ENCODE data around the gene SLC39A11. TPM values are rescaled to one million over a fixed set of nuclear protein-coding genes. Genes with fewer than 3 reads are reported as not detected.
A peak's percentile ranks its signal among the peaks of the same experiment; 100 is the strongest.

Gene SLC39A11
- total RNA-seq, 1 experiment from 2014 or later: 15.8 TPM

DNA sequence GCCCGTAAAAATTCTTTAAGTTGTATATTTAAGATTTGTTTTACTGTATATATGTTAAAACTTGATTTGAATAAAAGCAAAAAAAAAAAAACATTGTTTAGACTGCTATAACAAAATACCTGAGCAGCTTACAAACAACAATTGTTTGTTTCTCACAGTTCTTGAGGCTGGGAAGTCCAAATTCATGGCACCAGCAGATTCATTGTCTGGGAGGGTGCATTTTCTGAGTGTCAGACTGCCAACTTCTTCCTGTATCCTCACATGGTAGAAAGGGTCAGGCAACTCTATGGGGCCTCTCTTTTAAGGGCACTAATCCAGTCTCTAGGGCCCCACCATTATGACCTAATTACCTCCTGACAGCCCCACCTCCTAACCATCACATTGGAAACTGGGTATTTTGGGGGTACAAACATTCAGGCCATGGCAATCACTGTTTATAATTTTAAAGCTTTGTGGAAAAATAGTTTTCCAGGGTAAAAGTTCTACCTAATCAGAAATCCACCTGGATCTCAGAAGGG, 281.4 kb downstream of the SLC39A11 start:
- Histone ChIP-seq H3K4me3 (no peak overlapping the region), H3K27me3 (replicated peaks) (no peaks in the 10 kb centered on the region), H3K27ac (no peak overlapping the region), H3K4me1 (replicated peaks) (peaks cover 4% of the 10 kb centered on the region; the same call in 1 of the 2 replicates), H3K36me3 (no peaks in the 10 kb centered on the region), H3K9me3 (replicated peaks) (peaks cover 10% of the 10 kb centered on the region)
- DNase-seq (ENCODE audit: low read depth in 1 of 2, low spot score in 2 of 2): no peak

DNA sequence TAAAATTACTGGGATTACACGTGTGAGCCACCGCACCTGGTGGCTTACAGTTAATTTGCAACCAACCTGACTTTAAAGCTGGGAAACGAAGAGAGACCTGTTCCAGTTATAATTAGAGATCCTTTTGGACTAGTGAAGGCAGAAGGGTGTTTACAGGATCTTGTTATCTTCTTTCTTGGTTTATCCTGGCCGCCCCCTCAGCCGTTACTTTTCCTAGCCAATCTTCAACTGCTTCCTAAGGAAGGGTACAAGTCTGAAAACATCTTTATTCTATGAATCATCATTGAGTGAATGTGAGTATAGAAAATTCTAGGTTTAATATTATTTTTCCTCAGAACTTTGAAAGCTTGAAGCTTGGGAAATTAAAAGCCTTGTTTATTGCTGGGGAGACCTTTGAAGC, 286.5 kb downstream of the SLC39A11 start:
- no peaks in the 10 kb centered on the region for H3K36me3 ChIP-seq
- no peak overlapping the region for H3K27ac ChIP-seq
- 0 out of 2 replicates have a peak, but pooled peaks cover 4% of the 10 kb centered on the region for H3K4me1 ChIP-seq (replicated peaks)
- DNase-seq (ENCODE audit: low read depth in 1 of 2, low spot score in 2 of 2): no peak
- peaks cover 8% of the 10 kb centered on the region; the same call in 1 of the 2 replicates for H3K9me3 ChIP-seq (replicated peaks)
- H3K27me3 ChIP-seq (replicated peaks): no peaks in the 10 kb centered on the region
- no peak overlapping the region for H3K4me3 ChIP-seq

- H3K27me3 ChIP-seq (replicated peaks): no peaks in the 10 kb centered on the region
- H3K4me1 ChIP-seq (replicated peaks): 0 out of 2 replicates have a peak, but pooled peaks cover 4% of the 10 kb centered on the region
- peak in 1 of 2 experiments; percentile 20 for DNase-seq (ENCODE audit: low read depth in 1 of 2, low spot score in 2 of 2)
- H3K36me3 ChIP-seq: no peaks in the 10 kb centered on the region
- H3K27ac ChIP-seq: no peak overlapping the region
- H3K9me3 ChIP-seq (replicated peaks): peaks cover 15% of the 10 kb centered on the region; the same call in 1 of the 2 replicates
- no peak overlapping the region for H3K4me3 ChIP-seq
These were observed 287.4 kb downstream of the SLC39A11 start for GRCh38 chr17:72804949-72805707.

DNA sequence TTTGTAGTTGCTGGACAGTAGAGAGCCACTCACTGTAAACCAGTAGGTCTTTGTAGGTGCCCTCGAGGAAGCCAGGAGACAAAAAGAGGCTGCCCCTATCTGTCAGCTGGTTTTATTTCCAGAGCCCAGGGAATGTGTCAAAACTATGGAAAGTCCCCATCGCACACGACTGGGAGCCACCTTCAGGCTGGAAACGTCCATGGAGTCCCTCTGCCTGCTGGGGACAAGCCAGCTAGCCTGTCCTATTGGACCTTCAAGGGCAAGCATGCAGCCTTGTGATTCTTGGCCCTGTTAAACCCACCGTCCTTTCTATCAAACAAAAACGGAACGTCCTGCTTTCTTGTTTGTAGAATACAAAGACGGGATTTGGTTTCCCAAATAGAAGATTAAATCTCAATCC, 289.8 kb downstream of the SLC39A11 start:
- Histone ChIP-seq H3K36me3 (no peaks in the 10 kb centered on the region), H3K4me3 (no peak overlapping the region), H3K9me3 (replicated peaks) (peaks cover 21% of the 10 kb centered on the region), H3K27me3 (replicated peaks) (no peaks in the 10 kb centered on the region), H3K27ac (no peak overlapping the region), H3K4me1 (replicated peaks) (0 out of 2 replicates have a peak, but pooled peaks cover 4% of the 10 kb centered on the region)
- no peak for DNase-seq (ENCODE audit: low read depth in 1 of 2, low spot score in 2 of 2)

DNA sequence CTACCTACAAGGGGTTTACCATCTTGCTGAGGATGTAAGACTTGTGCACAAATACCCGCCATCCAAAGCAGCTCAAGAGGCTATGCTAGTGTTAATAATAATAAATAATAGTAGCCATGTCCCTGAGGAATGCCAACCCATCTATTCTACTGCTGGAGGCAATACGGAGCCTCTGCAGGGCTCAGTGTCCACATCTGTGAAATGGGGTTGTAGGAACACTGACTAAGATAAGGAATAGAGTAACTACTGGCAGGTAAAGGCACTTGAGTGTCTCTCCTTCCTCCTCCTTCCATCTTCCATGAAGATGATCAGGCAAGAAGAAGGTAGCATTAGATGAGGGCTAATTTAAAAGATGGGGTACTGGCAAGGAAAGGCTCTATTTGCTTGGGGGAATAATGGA, 295.3 kb downstream of the SLC39A11 start:
- no peaks in the 10 kb centered on the region for H3K4me1 ChIP-seq (replicated peaks)
- no peak overlapping the region for H3K4me3 ChIP-seq
- peaks cover 48% of the 10 kb centered on the region for H3K9me3 ChIP-seq (replicated peaks)
- no peaks in the 10 kb centered on the region for H3K36me3 ChIP-seq
- no peaks in the 10 kb centered on the region for H3K27me3 ChIP-seq (replicated peaks)
- H3K27ac ChIP-seq: no peak overlapping the region
- DNase-seq (ENCODE audit: low read depth in 1 of 2, low spot score in 2 of 2): no peak

DNA sequence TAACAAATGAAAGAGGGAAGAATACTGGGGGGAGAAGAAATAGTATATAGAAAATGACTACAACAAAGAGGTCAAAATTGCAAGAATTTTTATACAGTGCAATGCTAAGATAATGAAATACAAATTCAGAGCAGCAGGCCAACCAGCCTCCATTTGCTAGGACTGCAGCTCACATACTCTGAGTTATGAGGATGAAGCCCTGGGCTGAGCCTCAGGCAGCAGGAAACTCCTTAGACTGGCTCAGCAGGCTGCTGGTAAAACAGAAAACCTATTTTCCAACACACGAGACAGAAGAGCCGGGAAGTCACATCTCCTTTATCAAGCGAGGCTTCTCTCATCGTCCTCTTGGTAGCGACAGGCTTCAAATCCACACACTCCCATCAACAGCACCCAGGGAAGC, 296.5 kb downstream of the SLC39A11 start:
- no peak for DNase-seq (ENCODE audit: low read depth in 1 of 2, low spot score in 2 of 2)
- H3K9me3 ChIP-seq (replicated peaks): peaks cover 51% of the 10 kb centered on the region
- H3K4me3 ChIP-seq: no peak overlapping the region
- H3K27ac ChIP-seq: no peak overlapping the region
- no peaks in the 10 kb centered on the region for H3K27me3 ChIP-seq (replicated peaks)
- H3K4me1 ChIP-seq (replicated peaks): no peaks in the 10 kb centered on the region
- H3K36me3 ChIP-seq: no peaks in the 10 kb centered on the region

GRCh38 chr17:72794152-72794551, 298.3 kb downstream of the SLC39A11 start:
- Histone ChIP-seq H3K36me3 (no peaks in the 10 kb centered on the region), H3K9me3 (replicated peaks) (peaks cover 44% of the 10 kb centered on the region), H3K27ac (no peak overlapping the region), H3K4me1 (replicated peaks) (no peaks in the 10 kb centered on the region), H3K27me3 (replicated peaks) (no peaks in the 10 kb centered on the region), H3K4me3 (no peak overlapping the region)
- no peak for DNase-seq (ENCODE audit: low read depth in 1 of 2, low spot score in 2 of 2)

- DNase-seq (ENCODE audit: low read depth in 1 of 2, low spot score in 2 of 2): no peak
- Histone ChIP-seq H3K4me3 (no peak overlapping the region), H3K4me1 (replicated peaks) (no peaks in the 10 kb centered on the region), H3K36me3 (no peaks in the 10 kb centered on the region), H3K9me3 (replicated peaks) (peaks cover 40% of the 10 kb centered on the region), H3K27ac (no peak overlapping the region), H3K27me3 (replicated peaks) (no peaks in the 10 kb centered on the region)
These were observed 299.7 kb downstream of the SLC39A11 start for GRCh38 chr17:72792771-72793170.

- H3K36me3 ChIP-seq: no peaks in the 10 kb centered on the region
- 0 out of 2 replicates have a peak, but pooled peaks cover 2% of the 10 kb centered on the region for H3K27me3 ChIP-seq (replicated peaks)
- H3K4me1 ChIP-seq (replicated peaks): no peaks in the 10 kb centered on the region
- H3K27ac ChIP-seq: no peak overlapping the region
- H3K9me3 ChIP-seq (replicated peaks): peaks cover 26% of the 10 kb centered on the region
- no peak for DNase-seq (ENCODE audit: low read depth in 1 of 2, low spot score in 2 of 2)
- no peak overlapping the region for H3K4me3 ChIP-seq
These were observed 302.3 kb downstream of the SLC39A11 start for GRCh38 chr17:72790190-72790589.

DNA sequence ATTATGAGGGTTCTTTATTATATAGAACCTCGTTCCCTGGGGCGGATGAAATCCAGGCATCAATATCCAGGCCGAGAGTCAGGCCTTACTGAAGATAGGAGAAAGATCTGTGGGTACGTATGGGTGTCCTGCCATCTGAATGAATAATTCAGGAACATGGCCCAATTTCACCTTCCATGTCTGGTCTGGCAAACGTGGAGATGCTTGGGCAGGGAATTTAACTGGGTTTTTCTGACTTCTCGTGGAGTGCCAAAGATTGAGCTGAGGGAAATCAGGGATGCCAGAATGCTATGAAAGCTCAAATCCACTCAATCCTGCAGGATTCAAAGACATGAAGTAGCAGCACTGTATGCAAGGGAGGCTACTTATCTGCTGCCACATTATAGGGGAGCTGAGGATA, 302.8 kb downstream of the SLC39A11 start:
- H3K36me3 ChIP-seq: no peaks in the 10 kb centered on the region
- no peak overlapping the region for H3K27ac ChIP-seq

DNA sequence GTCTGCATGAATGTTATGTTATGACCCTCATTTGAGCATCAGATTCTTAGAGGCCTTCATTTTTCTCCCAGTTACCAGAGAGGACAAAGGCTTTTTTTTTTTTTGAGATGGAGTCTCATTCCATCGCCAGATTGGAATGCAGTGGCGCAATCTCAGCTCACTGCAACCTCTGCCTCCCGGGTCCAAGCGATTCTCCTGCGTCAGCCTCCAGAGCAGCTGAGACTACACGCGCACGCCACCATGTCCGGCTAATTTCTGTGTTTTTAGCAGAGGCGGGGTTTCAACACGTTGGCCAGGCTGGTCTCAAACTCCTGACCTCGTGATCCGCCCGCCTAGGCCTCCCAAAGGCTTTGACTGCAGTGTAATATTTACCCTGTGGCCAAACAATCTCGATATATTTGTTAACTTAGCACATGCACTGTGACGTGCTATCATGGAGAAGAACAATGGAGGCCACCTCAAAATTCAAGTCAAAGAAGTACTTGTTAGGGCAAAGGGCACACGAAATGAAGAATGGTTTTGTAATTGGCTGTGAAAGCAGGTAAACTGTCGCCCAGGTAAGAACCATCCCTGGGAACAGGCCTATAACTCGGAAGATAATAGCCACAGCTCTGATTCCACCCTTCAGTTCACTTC, 303.4 kb downstream of the SLC39A11 start:
- no peak overlapping the region for H3K27ac ChIP-seq
- DNase-seq (ENCODE audit: low read depth in 1 of 2, low spot score in 2 of 2): peak in 1 of 2 experiments; percentile 10
- H3K4me1 ChIP-seq (replicated peaks): no peaks in the 10 kb centered on the region
- H3K4me3 ChIP-seq: no peak overlapping the region
- no peaks in the 10 kb centered on the region for H3K36me3 ChIP-seq
- H3K9me3 ChIP-seq (replicated peaks): peaks cover 21% of the 10 kb centered on the region
- 0 out of 2 replicates have a peak, but pooled peaks cover 2% of the 10 kb centered on the region for H3K27me3 ChIP-seq (replicated peaks)

More for the DNA sequence above, 302.8 kb downstream of the SLC39A11 start:
- peaks cover 22% of the 10 kb centered on the region for H3K9me3 ChIP-seq (replicated peaks)
- DNase-seq (ENCODE audit: low read depth in 1 of 2, low spot score in 2 of 2): no peak
- H3K27me3 ChIP-seq (replicated peaks): 0 out of 2 replicates have a peak, but pooled peaks cover 2% of the 10 kb centered on the region
- no peaks in the 10 kb centered on the region for H3K4me1 ChIP-seq (replicated peaks)
- no peak overlapping the region for H3K4me3 ChIP-seq

GRCh38 chr17:72786209-72786608, 306.3 kb downstream of the SLC39A11 start:
- peaks cover 6% of the 10 kb centered on the region for H3K9me3 ChIP-seq (replicated peaks)
- H3K27ac ChIP-seq: no peak overlapping the region
- no peaks in the 10 kb centered on the region for H3K4me1 ChIP-seq (replicated peaks)
- 0 out of 2 replicates have a peak, but pooled peaks cover 2% of the 10 kb centered on the region for H3K27me3 ChIP-seq (replicated peaks)
- DNase-seq (ENCODE audit: low read depth in 1 of 2, low spot score in 2 of 2): no peak
- no peak overlapping the region for H3K4me3 ChIP-seq
- no peaks in the 10 kb centered on the region for H3K36me3 ChIP-seq

DNA sequence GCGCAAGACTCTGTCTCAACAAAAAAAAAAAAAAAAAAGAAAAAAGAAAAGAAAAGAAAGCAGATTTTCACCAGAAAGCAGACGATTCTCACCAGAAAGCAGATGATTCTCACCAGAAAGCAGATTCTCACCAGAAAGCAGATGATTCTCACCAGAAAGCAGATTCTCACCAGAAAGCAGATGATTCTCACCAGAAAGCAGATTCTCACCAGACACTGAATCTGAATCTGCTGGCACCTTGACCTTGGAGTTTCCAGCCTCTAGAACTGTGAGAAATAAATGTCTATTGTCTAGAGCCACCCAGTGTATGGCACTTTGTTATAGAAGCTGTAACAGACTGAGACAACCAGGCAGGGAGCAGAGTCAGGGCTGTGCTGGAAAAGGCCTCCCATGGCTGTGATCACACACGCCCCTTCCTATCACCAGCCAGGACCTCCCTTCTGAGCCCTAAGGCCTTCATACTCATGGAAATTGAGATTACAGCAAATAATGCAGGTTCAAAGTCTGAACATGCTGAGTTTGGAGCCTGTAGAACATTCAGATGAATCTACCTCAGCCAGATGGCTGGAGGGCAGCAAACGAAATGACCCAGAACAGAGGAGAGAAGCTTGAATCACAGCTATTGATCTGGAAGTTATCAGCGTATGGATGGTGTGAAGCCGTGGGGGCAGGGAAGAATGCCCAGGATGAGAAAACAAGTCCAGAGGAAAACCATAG, 309.3 kb downstream of the SLC39A11 start:
- H3K36me3 ChIP-seq: no peaks in the 10 kb centered on the region
- DNase-seq (ENCODE audit: low read depth in 1 of 2, low spot score in 2 of 2): no peak
- no peak overlapping the region for H3K27ac ChIP-seq
- no peak overlapping the region for H3K4me3 ChIP-seq
- H3K27me3 ChIP-seq (replicated peaks): 0 out of 2 replicates have a peak, but pooled peaks cover 2% of the 10 kb centered on the region
- H3K4me1 ChIP-seq (replicated peaks): no peaks in the 10 kb centered on the region
- peaks cover 7% of the 10 kb centered on the region; the same call in 1 of the 2 replicates for H3K9me3 ChIP-seq (replicated peaks)
